LNCAP (cell line): ENCODE measurements around the gene TNFRSF13B.

Source experiments
- TF ChIP-seq, protein P1 (sequence below): fragments of 450-650 bp; IDR thresholded peaks from 2 replicates; pipeline ENCODE4 v1.5.1; 2017; ENCODE audit warnings: mild to moderate bottlenecking

TNFRSF13B gene

DNA sequence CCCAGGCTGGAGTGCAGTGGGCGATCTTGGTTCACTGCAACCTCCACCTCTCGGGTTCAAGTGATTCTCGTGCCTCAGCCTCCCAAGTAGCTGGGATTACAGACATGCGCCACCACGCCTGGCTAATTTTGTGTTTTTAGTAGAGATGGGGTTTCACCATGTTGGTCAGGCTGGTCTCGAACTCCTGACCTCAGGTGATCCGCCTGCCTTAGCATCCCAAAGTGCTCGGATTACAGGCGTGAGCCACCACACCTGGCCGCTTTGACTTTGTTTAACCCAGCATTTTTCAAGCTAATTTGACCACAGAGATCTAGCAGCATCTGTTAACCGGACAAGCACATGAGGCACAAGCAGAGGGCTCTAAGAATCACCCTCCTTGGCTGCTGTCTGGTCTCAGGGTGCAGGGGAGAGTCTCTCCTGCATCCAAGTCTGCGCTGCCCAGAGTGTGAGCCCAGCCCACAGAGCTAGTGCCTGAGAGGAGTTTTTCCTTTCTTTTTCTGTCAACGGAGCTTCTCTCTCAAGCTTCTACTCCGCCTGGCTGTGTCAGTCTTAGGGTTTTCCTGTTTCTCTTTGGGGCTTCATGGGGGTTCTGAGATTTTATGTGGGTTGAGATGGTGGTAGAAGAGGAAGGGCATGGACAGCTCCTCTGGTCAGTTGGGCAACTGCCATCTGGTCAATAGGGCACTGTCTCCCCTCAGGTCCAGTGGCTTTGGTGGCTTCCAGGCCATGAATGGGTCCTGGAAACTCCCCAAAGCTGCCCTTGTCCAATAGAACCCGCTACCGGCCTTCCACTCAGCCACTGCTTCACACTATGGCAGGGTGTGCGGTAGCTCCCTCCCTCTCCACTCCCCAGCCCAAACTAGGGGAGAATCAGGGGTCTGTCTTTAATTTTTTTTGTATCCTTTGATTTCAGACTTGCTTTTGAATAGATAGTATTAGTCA is 59.6 kb downstream of the TNFRSF13B start:
- TF ChIP-seq, protein P1, sequence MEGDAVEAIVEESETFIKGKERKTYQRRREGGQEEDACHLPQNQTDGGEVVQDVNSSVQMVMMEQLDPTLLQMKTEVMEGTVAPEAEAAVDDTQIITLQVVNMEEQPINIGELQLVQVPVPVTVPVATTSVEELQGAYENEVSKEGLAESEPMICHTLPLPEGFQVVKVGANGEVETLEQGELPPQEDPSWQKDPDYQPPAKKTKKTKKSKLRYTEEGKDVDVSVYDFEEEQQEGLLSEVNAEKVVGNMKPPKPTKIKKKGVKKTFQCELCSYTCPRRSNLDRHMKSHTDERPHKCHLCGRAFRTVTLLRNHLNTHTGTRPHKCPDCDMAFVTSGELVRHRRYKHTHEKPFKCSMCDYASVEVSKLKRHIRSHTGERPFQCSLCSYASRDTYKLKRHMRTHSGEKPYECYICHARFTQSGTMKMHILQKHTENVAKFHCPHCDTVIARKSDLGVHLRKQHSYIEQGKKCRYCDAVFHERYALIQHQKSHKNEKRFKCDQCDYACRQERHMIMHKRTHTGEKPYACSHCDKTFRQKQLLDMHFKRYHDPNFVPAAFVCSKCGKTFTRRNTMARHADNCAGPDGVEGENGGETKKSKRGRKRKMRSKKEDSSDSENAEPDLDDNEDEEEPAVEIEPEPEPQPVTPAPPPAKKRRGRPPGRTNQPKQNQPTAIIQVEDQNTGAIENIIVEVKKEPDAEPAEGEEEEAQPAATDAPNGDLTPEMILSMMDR = no peak

DNA sequence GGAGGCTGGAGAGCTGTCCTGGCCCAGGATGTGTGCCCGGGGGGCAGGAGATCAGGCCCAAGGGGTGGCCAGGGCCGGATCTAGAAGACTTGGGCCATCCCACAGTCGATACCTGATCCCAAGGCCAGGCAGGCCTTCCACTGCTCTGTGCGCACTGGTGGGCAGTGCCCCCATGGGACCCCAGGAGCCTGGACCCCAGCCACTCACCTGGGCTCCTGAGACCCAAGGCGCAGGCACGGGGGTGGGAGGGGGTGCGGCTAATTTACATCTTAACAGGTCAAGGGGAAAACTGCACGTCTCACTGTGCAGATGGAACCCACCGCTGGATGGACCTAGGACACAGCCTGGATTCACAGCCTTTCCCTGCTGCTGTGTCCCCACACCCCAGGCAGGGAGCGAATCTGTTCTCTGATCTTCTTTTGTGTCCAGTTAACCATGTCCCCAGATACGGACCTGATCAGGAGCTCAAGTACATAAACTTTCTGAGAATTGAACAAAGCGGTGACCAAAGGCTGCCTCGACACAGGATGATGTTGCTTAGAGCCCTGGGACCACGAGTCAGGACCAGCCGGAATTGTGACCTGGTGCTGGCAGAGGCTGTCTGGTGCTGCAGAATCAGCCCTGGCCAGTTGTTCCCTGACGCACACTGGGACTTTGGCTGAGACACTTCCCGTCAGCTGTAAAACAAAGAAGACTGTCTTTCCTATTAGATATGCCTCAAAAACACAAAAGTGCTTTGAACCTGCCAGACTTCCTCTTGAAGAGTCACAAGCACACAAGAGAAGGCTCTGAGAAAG is 60.6 kb downstream of the TNFRSF13B start:
- TF ChIP-seq, protein P1 = no peak

DNA sequence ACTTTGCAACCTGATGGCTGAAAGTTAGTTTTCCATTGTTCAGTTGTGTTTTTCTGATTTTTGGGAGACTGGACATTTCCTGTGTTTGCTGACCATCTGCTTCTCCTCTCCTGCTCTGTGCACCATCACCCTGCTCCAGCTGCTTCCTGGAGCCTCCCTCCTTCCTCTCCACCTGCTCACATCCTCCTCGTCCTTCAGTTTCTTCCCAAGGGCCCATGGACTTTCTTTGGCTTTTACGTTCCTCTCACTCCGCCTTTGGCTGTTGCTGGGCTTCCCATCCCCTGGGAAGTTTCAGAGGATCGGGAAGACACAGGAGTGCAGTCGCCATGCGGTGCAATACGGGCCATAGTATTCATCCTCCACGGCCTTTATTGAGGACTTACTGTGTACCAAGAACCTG is 61.6 kb downstream of the TNFRSF13B start:
- TF ChIP-seq, protein P1 = no peak

DNA sequence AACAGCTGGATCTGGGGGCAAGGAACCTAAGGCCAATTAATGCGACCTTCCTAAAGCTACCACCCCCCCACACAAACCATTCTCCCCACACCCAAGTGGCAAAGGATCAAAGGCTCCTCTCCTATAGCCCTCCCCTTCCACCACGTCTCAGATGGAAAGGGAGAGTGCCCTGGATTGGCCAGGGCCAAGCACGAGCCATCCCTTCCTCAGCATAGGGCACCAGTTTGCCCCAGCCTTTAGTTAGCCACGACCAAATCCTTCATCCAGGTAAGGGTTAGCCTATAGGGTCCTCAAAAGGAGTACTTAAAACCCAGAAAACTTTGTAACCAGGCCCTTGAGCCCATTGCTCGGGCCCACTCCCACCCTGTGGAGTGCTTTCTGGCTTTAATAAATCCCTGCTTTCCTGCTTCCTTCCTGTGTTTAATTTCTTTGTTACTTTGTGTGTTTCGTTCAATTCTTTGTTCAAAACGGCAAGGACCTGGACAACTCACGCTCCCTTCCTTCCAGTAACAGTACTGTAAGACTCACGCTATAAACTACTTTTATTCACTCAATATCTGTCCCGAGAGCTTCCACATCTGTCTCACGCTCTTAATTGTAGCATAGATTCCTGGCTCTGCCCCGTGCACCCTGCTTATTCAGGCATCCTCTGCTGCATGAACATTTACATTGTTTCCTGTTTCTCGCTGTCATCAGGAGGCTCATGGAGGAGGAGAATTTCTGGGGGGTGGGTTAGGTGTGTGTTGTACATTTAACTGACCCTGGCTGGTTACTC is 62.3 kb downstream of the TNFRSF13B start:
- TF ChIP-seq, protein P1 = no peak

DNA sequence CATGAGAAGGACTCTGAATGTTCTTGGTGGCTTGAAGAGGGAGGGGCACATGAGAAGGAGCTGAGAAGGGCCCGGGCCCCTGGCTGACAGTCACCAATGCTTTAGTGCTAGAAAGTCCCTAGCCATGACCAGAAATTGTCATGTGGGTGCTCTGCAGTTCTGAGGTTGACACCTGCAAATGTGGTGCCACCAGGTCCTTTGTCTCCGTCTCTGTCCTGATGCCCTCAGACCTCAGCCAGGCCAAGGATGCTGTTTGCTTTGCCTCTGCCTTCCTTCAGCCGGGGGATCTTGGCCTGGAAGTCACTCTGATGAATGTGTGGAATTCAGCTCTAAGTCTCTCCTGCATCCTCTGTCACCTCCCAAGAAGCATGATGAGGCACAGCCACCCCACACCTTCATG is 63.6 kb downstream of the TNFRSF13B start:
- TF ChIP-seq, protein P1 = no peak

DNA sequence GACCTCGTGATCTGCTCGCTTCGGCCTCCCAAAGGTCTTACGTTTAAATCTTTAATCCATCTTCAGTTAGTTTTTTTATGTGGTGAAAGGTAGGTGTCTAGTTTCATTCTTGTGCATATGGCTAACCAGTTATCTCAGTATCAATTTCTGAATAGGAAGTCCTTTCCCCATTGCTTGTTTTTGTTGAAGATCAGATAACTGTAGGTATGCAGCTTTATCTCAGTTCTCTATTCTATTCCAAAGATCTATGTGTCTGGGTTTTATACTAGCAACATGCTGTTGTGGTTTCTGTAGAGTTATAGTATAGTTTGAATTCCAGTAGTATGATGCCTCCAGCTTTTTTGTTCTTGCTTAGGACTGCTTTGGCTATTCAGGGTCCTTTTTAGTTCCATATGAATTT is 65.2 kb downstream of the TNFRSF13B start:
- TF ChIP-seq, protein P1 = no peak

DNA sequence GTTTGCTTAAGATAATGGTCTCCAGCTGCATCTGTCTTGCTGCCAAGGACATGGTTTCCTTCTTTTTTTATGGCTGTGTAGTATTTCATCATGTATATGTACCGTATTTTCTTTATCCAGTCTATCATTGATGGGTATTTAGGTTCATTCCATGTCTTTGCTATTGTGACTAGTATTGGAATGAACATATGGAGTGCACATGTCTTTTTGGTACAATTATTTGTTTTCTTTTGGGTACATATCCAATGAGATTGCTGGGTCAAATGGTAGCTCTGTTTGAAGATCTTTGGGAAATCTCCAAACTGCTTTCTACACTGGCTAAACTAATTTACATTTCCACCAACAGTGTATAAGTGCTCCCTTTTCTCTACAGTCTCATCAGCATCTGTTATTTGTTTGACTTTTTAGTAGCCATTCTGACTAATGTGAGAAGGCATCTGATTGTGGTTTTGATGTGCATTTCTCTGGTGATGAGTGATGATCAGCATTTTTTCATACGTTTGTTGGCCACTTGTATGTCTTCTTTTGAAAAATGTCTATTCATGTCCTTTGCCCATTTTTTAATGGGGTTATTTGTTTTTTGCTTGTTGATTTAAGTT is 66.2 kb downstream of the TNFRSF13B start:
- TF ChIP-seq, protein P1 = no peak
